GM21528 (cell line): Measurements from ENCODE around the gene STRAP.
"Not testable (repeated sequence)": the region's sequence is repeated elsewhere in the genome, so short reads cannot be mapped to it uniquely, and the experiment has no call there.

ENCODE experiments used
- ATAC-seq: cut with Tn5 transposase; IDR thresholded peaks from one replicate; pipeline ENCODE4 v1.9.1; 2021; ENCODE audit warnings: mild to moderate bottlenecking, moderate library complexity; ENCODE audit not compliant: unreplicated experiment, low FRiP score

Gene STRAP

DNA sequence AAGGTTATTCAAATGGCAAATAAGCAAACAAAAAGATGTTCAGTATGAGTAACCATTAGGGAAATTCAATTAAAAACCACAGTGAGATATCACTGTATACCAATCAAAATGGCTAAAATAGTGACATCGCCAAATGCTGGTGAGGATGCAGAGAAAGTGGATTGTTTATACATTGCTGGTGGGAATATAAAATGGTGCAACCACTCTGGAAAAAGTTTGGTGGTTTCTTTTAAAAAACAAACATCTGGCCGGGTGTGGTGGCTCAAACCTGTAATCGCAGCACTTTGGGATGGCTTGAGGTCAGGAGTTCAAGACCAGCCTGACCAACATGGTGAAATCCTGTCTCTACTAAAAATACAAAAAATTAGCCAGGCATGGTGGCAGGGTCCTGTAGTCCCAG lies 14.0 kb upstream of the STRAP start:
- ATAC-seq, result no peak

DNA sequence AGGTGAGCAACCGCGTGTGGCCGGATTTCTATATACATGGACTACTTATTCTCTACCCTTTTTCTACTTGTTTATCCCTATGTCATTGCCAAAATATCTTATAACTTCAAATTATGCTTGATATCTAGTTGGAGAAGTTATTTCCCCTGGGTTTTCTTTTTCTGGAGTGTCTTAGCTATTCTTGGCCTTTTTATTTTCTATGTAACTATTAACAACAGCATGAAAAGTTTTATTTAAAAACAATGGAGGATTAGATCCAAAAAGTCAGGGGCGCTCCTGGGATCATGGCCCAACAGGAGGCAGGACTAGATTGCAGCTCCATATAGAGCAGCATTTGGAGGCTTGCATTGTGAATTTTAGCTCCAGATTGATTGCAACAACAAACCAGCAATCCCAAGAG lies 8.6 kb upstream of the STRAP start:
- no peak for ATAC-seq

DNA sequence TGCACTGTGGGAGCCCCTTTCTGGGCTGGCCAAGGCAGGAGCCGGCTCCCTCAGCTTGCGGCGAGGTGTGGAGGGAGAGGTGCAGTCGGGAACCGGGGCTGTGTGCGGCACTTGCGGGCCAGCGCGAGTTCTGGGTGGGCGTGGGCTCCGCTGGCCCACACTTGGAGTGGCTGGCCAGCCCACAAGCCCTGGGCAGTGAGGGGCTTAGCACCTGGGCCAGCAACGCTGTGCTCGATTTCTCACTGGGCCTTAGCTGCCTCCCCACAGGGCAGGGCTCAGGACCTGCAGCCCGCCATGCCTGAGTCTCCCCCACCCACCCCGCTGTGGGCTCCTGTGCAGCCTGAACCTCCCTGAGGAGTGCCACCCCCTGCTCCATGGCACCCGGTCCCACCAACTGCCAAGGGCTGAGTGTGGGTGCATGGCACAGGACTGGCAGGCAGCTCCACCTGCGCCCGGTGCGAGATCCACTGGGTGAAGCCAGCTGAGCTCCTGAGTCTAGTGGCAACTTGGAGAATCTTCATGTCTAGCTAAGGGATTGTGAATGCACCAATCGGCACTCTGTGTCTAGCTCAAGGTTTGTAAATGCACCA lies 7.5 kb upstream of the STRAP start:
- ATAC-seq, result not testable (repeated sequence)

DNA sequence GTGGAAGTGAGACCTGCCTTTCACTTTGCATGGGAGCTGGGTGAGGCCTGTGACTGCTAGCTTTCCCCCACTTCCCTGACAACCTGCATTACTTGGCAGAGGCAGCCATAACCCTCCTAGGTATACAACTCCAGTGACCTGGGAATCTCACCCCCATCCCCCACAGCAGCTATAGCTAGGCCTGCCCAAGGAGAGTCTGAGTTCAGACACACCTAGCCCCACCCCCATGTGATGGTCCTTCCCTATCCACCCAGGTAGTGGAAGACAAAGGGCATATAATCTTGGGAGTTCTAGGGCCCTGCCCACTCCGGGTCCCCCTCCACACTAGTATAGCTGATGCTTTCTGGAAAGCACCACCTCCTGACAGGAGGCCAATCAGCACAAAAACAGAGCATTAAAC lies 6.3 kb upstream of the STRAP start:
- no peak for ATAC-seq

DNA sequence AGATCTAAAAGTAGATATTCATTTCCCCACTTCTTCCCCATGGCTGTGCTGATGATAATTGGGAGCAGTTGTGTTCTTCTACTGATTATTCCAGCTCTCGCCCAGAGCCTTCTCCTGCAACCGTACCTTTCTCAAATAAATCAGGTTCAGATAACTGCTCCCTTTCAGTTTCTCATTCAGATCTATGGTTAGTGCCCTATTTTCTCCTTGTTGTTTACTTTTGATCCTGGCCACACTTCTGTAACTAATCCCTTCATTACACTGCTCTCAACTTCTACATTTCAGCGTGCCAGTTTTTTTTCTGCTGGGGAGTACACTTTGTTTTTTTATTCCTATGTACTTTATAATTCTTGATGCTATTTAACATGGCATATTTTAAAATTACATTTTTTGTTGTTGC lies 2.8 kb upstream of the STRAP start:
- ATAC-seq, result no peak

DNA sequence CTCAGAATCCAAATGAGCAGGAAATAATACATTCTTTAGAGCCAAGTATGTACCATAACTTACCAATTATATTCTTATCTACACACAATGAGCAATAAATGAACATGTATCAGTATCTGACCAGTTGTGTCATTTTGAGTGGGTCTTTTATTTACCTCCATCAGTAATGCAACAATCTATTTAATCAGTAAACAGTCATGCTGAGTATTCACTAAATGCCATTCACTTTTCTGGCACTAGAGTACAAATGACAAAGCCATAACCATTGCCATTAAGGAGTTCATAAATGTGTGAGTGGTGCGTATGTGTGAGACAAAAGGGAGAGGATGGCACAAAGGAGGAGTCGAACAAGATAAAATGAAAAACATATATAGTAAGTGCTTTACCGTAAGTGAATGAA lies 1.5 kb upstream of the STRAP start:
- no peak for ATAC-seq

DNA sequence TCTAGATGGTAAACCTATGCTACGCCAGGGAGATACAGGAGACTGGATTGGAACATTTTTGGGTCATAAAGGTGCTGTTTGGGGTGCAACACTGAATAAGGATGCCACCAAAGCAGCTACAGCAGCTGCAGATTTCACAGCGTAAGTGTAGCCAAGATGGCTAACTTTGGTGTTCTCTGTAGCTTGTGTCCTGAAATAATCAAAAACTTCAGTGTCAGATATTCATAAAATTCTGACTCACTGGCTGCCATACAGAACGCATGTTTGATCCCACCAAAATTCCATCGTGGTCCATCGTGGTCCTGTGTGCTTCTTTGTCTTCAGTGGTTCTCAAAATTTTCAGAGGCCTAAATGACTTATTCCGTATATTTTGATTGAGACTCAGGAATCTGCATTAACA lies 1.3 kb downstream of the STRAP start:
- no peak for ATAC-seq

DNA sequence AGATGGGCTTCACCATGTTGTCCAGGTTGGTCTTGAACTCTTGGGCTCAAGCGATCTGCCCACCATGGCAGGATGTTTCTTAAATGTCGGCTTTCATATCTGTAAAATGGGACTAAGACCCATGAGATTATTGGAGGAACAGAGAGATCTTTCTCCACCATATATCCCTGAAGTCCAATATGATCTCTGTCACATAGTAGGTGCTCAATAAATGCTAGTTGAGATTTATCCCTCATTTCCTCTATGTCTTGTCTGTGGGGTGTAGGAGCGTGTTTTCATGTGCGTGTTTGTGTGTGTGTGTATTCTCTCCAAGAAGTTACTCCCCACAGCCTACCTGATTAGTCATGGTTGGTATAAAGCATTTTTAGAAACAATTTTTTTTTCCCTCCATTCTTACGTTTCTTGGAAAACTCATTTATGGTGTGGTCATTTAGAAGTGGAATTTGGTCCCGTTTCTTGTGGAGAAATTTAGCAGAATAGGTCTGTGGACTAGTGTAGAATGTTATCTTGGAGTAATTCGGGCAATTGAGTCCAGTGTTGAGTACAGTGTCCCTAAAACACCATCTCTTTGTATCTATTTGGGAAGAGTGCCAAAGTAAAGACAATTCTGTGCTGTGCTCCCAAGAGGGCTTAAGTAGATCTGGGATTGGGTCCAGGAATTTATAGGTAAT lies 4.3 kb downstream of the STRAP start:
- ATAC-seq, result no peak

DNA sequence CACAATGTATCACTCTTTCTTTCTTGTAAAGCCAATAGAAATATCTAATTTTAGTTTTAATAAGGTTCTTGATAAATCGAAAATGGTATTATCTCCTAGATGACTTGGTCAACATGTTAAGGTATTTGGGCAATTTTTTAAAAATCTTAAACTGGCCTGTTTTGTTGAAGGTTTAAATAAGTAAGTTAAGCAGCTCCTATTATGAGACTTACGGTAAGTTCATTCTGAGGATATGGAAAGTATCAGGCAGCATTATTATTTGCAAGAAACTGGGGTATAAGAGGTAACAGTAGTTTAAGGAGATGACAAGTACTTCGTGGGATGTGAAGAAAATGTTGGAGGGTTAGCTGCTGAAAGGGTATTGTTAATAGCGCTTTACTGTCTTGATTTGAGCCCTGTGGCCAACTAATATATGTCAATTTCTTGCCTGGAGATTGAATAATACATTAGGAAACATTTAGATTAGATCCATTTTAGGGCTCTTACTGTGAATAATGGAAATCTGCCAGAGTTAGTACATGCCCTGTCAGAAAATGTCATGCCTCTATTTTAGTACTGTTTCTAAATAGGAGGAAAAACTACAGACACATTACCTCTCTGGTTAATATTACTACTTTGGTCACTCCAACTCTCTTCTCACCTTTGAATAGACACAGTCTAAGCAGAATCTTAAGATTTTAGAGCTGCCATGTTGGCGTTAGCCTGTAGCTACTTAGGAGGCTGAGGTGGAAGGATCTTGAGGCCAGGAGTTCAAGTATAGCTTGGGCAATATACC lies 5.0 kb downstream of the STRAP start:
- no peak for ATAC-seq

DNA sequence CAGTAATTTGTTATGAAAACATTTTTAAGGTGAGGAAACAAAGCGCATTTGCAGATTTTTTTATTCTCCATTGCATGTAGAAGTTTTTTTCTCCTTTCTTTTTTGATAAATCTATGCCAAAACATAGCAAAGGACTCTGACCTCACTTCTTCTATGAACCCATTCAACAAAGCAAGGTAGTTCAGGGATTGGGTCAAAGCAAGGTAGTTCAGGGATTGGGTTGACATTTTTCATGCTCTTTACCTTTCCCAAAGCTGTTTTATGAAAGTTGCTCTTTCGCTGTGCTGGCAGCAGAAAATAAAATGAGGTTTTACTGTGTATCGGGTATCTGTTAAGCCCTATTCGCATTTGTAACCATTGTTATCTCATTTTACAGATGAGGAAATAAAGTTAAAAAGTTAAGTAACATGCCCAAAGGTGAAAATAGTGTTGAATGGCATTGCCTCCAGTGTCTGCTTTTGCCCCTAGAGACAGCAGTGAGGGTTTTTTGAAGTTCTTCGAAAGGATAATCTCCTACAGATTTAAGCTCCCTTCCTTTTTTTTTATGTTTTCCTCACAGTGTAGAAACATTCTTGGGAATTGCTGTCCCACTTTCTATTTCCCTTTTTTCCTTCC lies 10.6 kb downstream of the STRAP start:
- no peak for ATAC-seq

DNA sequence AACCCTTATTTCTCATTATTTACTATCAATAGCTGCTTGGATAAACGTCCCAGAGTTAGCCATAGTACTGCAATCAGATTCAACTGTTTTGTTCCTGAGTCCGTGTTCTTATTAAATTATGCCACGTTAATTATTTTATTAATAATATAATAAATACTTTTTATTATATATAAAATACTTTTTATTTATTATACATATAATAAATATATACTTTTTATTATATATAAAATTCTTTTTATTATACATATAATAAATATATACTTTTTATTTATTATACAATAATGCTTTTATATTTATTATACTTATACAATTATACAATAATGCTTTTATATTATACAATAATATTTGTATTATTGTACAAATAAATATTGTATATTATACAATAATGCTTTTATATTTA lies 11.1 kb downstream of the STRAP start:
- ATAC-seq, result no peak

DNA sequence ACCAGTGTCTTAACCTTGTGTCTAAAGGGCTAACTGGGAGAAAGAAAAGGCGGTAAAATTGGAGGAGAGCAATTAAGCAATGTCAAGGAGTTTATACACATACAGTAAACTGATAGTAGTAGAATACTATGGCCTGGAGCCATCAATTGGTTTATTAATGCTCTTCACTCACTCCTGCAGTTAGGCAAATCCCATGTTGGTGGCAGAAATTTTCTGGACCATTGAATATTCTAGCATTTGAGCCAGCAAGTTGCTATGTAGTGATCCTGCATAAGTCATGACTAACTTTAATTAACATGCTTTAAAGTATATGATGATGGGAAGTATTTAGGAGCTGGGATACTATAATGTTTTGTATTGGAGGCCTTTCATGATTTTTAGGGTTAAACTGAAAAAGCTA lies 14.7 kb downstream of the STRAP start:
- no peak for ATAC-seq

DNA sequence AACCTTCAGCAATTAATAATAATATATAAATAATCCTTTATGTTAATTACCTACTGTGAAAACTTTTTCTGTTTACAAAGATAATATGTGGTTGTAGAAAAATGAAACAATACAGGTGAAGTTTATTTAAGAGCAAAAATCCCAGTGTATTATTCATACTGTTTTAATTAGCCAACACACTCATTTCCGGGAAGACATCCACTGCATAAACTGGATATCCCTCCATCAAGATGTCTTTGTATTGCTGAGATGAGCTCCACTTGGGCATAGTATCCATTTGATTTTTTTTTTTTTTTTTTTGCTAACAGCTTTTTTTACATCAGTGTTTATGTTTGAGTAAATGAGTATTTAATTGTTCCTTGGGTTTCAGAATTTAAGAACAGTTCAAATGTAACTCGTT lies 15.2 kb downstream of the STRAP start:
- no peak for ATAC-seq

DNA sequence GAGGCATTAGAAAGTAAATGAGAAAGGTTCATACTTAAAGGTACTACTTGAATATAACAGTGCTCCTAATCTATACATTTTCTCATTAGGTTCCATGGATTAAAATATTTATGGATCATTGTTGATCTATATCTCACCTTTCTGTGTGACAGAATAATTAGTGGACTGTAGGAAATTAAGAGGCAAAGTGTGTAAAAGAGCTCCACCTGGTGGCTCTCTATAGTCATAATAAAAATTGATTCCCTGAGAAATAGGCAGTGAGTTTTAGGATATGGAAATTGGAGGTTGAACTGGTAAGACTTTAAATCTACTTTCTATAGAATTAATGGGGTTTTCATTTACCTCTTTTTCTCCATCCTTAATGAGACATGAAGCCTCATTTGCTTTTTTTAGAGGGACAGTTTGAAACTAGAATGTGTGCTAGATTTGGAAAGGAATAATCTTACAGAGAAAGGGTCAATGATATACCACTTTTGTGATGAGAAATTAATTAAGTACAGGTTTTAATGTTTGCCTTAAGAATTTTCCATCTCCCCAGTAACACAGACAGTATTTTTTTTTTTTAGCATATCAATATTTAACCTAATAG lies 17.2 kb downstream of the STRAP start:
- ATAC-seq, result no peak

DNA sequence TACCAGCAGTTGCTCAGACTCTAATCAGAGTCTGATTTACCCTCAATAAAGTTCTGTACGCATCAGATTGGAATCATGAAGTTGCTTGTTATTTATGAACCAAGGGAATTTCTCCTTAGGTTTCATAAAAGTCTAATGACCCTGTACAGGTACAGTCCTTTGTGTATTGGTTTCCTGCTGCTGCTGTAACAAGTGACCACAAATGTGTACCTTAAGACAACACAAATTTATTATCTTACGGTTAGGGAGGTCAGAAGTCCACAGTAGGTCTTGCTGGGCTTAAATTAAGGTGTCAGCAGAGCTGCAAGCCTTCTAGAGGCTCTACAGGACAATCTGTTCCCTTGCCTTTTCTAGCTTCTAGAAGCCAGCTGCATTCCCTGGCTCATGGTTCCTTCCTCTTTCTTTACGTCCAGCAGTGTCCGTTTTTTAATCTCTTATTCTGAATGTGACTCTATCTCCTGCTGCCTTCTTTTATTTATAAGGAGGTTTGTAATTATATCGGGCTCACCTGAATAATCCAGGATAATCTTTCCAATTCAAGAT lies 22.3 kb downstream of the STRAP start:
- ATAC-seq, result no peak

DNA sequence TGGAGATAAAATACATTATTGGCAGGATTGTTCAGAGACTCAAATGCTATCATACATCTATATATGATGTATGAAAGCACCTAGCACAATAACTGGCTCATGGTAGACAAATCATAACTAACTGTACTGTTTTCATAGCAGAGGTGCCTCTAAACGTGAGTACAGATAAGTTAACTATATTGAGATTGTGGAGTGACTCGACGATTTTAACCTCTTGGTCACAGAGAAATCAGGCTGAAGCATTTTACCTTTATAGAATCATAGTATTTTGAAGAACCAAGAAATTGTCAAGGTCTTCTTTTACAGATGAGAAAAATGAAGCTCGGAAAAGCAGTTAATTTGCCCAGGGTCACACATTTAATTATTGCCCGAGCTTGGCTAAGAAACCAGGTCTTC lies 28.3 kb downstream of the STRAP start:
- ATAC-seq, result no peak

DNA sequence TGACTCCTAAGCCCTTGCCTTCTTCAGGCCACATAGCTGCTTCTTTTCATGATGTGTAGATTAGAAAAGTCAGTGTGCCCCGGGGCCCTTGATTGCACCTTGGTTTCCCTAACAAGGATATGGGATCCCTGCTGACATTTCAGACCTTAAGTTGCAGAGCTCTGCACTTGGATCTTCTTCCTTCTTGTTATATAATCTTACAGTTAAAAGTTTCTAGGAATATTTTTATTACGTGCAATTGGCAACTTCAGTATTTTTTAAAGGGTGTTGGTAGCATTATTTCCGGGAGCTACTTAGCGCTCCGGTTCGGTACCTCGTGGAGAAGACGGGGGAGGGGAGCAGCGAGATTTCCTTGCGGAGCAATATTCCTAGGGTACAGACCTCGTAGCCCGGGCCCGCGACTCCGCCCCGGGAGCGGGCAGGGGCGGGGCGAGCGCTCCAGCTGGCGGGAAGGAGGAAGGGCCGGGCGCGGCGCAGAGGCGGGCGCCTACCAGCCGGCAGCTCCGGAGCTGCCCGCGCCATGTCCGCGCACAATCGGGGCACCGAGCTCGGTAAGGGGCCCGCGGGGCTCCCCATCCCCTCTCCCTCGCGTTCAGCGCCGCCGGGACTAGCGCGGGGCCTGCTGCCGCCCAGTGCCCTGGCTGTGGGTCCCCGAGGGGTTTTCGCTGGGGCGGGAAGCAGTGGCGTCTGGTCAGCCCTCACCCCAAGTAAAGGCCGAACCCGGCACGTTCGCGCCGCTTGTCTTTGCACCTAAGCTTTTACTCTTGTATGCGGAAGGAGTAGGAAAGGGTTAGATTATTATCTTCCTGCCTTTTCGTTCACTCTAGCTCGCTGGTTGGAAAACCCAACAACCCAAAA lies 28.9 kb downstream of the STRAP start, which contains the start of gene DERA:
DERA (plus strand) TSS at position 469 of the 858 bp plus-strand sequence; CDS start at position 521, 52 bp downstream.
- ATAC-seq, result peak; percentile 97

DNA sequence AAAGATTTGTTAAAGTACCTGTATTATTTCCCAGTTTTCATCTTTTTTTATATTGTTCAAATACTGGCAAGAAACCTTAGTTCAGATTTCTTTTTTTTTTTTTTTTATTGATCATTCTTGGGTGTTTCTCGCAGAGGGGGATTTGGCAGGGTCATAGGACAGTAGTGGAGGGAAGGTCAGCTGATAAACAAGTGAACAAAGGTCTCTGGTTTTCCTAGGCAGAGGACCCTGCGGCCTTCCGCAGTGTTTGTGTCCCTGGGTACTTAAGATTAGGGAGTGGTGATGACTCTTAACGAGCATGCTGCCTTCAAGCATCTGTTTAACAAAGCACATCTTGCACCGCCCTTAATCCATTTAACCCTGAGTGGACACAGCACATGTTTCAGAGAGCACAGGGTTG lies 29.7 kb downstream of the STRAP start:
- ATAC-seq, result not testable (repeated sequence)

DNA sequence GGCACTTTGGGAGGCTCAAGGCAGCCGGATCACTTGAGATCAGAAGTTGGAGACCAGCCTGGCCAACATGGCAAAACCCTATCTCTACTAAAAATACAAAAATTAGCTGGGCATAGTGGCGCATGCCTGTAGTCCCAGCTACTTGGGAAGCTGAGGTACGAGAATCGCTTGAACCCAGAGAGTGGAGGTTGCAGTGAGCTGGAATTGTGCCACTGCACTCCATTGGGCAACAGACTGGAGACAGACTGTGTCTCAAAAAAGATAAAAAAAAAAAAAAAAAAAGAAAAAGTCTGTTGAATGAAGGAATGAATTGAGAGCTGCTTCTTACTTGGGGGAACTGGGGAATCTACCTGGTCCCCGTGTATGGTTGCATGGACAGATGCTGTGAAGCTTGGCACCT lies 31.9 kb downstream of the STRAP start:
- ATAC-seq, result not testable (repeated sequence)

DNA sequence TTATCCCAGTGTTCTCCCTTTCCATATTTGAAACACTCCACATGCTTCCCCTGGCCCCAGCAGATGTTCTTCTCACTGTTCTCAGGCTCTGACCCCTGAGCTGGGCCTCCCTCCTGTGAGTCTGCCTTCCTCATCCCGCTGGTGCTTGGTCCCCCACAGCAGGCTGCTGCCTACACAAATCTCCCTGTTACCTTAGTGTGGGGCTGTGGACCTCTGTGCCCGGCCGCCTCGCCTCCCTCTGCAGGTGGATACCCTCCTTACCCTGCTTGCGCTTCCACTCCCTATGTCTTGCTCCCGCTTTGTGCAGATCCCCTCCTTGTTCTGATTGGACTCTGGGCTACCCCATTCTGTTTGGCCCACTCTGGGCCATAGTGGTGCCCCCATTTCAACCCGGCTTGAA lies 35.9 kb downstream of the STRAP start:
- no peak for ATAC-seq
